BE2C (cell line): ENCODE measurements around the gene PYM1.
A peak's percentile ranks its signal among the peaks of the same experiment; 100 is the strongest.
"Not testable (repeated sequence)": the region's sequence is repeated elsewhere in the genome, so short reads cannot be mapped to it uniquely, and the experiment has no call there.

Source experiments
- DNase-seq: peaks from one replicate; pipeline ENCODE4 v3.0.0-alpha.2; 2020
- H3K27me3 ChIP-seq: fragments of 250-450 bp; sonication (Bioruptor Pico); 2 replicates; pipeline ENCODE4 v1.5.1; 2020; ENCODE audit warnings: mild to moderate bottlenecking
- H3K36me3 ChIP-seq: fragments of 250-450 bp; sonication (Bioruptor Pico); 2 replicates; pipeline ENCODE4 v1.5.1; 2020; ENCODE audit warnings: mild to moderate bottlenecking
- H3K4me1 ChIP-seq: fragments of 250-450 bp; sonication (Bioruptor Pico); 2 replicates; pipeline ENCODE4 v1.5.1; 2020
- H3K4me3 ChIP-seq: 2 replicates; pipeline ENCODE4 v1.5.1; 2011; ENCODE audit warnings: low read depth, low read length
- H3K9me3 ChIP-seq: fragments of 250-450 bp; sonication (Bioruptor Pico); 2 replicates; pipeline ENCODE4 v1.5.1; 2020
- CTCF ChIP-seq: IDR thresholded peaks from 2 replicates; pipeline ENCODE4 v1.5.1; 2012; ENCODE audit warnings: mild to moderate bottlenecking, low read depth, low read length

Gene PYM1

GRCh38 chr12:55925870-55926737 is 1.6 kb downstream of the PYM1 start:
- no peak for TF ChIP-seq CTCF
- H3K9me3 ChIP-seq = no peaks in the 10 kb centered on the region
- H3K36me3 ChIP-seq = peaks cover 4% of the 10 kb centered on the region
- H3K4me3 ChIP-seq = peak overlapping the region; percentile 98
- no peak for DNase-seq
- no peaks in the 10 kb centered on the region for H3K27me3 ChIP-seq
- H3K4me1 ChIP-seq = peaks cover 4% of the 10 kb centered on the region

- H3K27me3 ChIP-seq = no peaks in the 10 kb centered on the region
- no peaks in the 10 kb centered on the region for H3K4me1 ChIP-seq
- no peaks in the 10 kb centered on the region for H3K9me3 ChIP-seq
- TF ChIP-seq CTCF = no peak
- no peak for DNase-seq
- H3K4me3 ChIP-seq = no peak overlapping the region
- H3K36me3 ChIP-seq = peaks cover 4% of the 10 kb centered on the region
These were observed 2.3 kb downstream of the PYM1 start for GRCh38 chr12:55925371-55925770.

GRCh38 chr12:55923648-55924047 is 4.0 kb downstream of the PYM1 start:
- H3K9me3 ChIP-seq, DNase-seq, H3K27me3 ChIP-seq, H3K4me1 ChIP-seq, H3K36me3 ChIP-seq, H3K4me3 ChIP-seq: not testable (repeated sequence)

- no peak for TF ChIP-seq CTCF
- Histone ChIP-seq H3K4me3 (no peak overlapping the region), H3K36me3 (peaks cover 4% of the 10 kb centered on the region), H3K4me1 (no peaks in the 10 kb centered on the region), H3K9me3 (no peaks in the 10 kb centered on the region), H3K27me3 (no peaks in the 10 kb centered on the region)
- no peak for DNase-seq
These were observed 5.6 kb downstream of the PYM1 start for GRCh38 chr12:55922126-55922525.

- not testable (repeated sequence) for H3K9me3 ChIP-seq, DNase-seq, H3K36me3 ChIP-seq, H3K4me3 ChIP-seq, H3K4me1 ChIP-seq, H3K27me3 ChIP-seq
These were observed 8.7 kb downstream of the PYM1 start for GRCh38 chr12:55919032-55919431.

GRCh38 chr12:55915482-55915859 is 12.2 kb downstream of the PYM1 start:
- DNase-seq = no peak
- no peaks in the 10 kb centered on the region for H3K4me1 ChIP-seq
- H3K4me3 ChIP-seq = no peak overlapping the region
- no peaks in the 10 kb centered on the region for H3K9me3 ChIP-seq
- no peak for TF ChIP-seq CTCF
- peaks cover 7% of the 10 kb centered on the region for H3K36me3 ChIP-seq
- no peaks in the 10 kb centered on the region for H3K27me3 ChIP-seq

GRCh38 chr12:55912908-55913307 is 14.8 kb downstream of the PYM1 start:
- DNase-seq = no peak

More at GRCh38 chr12:55912908-55913307, 14.8 kb downstream of the PYM1 start:
- peaks cover 7% of the 10 kb centered on the region for H3K36me3 ChIP-seq
- no peaks in the 10 kb centered on the region for H3K4me1 ChIP-seq
- H3K9me3 ChIP-seq = no peaks in the 10 kb centered on the region
- no peak overlapping the region for H3K4me3 ChIP-seq
- TF ChIP-seq CTCF = no peak
- H3K27me3 ChIP-seq = no peaks in the 10 kb centered on the region
